MCF 10A (cell line): ENCODE measurements around the gene KIF5A. TPM values are rescaled to one million over a fixed set of nuclear protein-coding genes. Genes with fewer than 3 reads are reported as not detected.
A peak's percentile ranks its signal among the peaks of the same experiment; 100 is the strongest.
"Not testable (repeated sequence)": the region's sequence is repeated elsewhere in the genome, so short reads cannot be mapped to it uniquely, and the experiment has no call there.

ENCODE experiments used
- BruUV-seq: library from RNA; stranded (reverse); fragments of 400-500 nt; replicated peaks from 2 replicates; lab custom pipeline; 2021; lab: Mats Ljungman, UMichigan
- CTCF ChIA-PET: fragments of 300-600 bp; sonication (Branson Sonifier 250); formaldehyde crosslinking; extraction: SDS; loops from one replicate; lab custom pipeline; 2021; ENCODE audit warnings: antibody characterized with exemption, inconsistent platforms; lab: Yijun Ruan, JAX
- POLR2A ChIA-PET: fragments of 300-600, 350-650 bp; sonication (Branson Sonifier 250); formaldehyde crosslinking; extraction: SDS; loops from one replicate; lab custom pipeline; 2020; ENCODE audit warnings: antibody characterized with exemption, inconsistent platforms; lab: Yijun Ruan, JAX
- DNase-seq: peaks from one replicate; pipeline ENCODE4 v3.0.0-alpha.2; 2018; ENCODE audit not compliant: unreplicated experiment
- H3K27ac Mint-ChIP-seq: one replicate; pipeline ENCODE4 v1.8.0; 2022; ENCODE audit warnings: mild to moderate bottlenecking, low read depth, mixed read lengths; ENCODE audit not compliant: unreplicated experiment
- H3K27me3 Mint-ChIP-seq: one replicate; pipeline ENCODE4 v1.8.0; 2022; ENCODE audit warnings: mixed read lengths; ENCODE audit not compliant: insufficient read depth, unreplicated experiment
- H3K36me3 Mint-ChIP-seq: one replicate; pipeline ENCODE4 v1.8.0; 2022; ENCODE audit warnings: mild to moderate bottlenecking, moderate library complexity, mixed read lengths; ENCODE audit not compliant: insufficient read depth, unreplicated experiment
- H3K4me1 Mint-ChIP-seq: one replicate; pipeline ENCODE4 v1.8.0; 2022; ENCODE audit warnings: mixed read lengths; ENCODE audit not compliant: insufficient read depth, unreplicated experiment
- H3K4me3 Mint-ChIP-seq: one replicate; pipeline ENCODE4 v1.8.0; 2022; ENCODE audit warnings: mild to moderate bottlenecking, moderate library complexity, mixed read lengths; ENCODE audit not compliant: unreplicated experiment
- H3K9me3 Mint-ChIP-seq: one replicate; pipeline ENCODE4 v1.8.0; 2022; ENCODE audit warnings: mixed read lengths; ENCODE audit not compliant: unreplicated experiment
- CTCF ChIP-seq: fragments of 200-600 bp; IDR thresholded peaks from one replicate; pipeline ENCODE4 v1.8.0; 2022; ENCODE audit warnings: antibody characterized with exemption, mild to moderate bottlenecking; ENCODE audit not compliant: unreplicated experiment
- intact Hi-C: fragments of 100-400 bp; cut with micrococcal nuclease; formaldehyde crosslinking; loops from 2 replicates; pipeline ENCODE4 v1.14.1; 2022
- total RNA-seq: library from RNA; stranded (reverse); gene quantifications from 2 replicates; pipeline ENCODE4 v1.2.3, GENCODE V29; 2022

Gene KIF5A
- total RNA-seq, 1 experiment from 2014 or later, result 0.56 TPM

GRCh38 chr12:57554453-57554852 is 4.6 kb downstream of the KIF5A start:
- Mint-ChIP-seq H3K27me3 (peaks cover 9% of the 10 kb centered on the region), H3K36me3 (no peaks in the 10 kb centered on the region), H3K9me3 (no peaks in the 10 kb centered on the region), H3K27ac (no peak overlapping the region), H3K4me1 (peaks cover 2% of the 10 kb centered on the region), H3K4me3 (no peak overlapping the region)
- ChIA-PET CTCF (interaction anchor here (1.1 to 2.5 kb wide), 4 partner anchors 9 to 79 kb away, joined by 3 to 14 read pairs (median 4); partner anchors contain the start of gene B4GALNT1), POLR2A (interaction anchor here (1.0 kb wide), 1 partner anchor 34 kb away, joined by 4 read pairs; the partner anchor contains the start of gene DDIT3)
- no peak for DNase-seq
- intact Hi-C loops, result no loop called here
- BruUV-seq, result no TSS peak
- no peak for TF ChIP-seq CTCF

GRCh38 chr12:57554897-57555296 is 5.1 kb downstream of the KIF5A start:
- no peaks in the 10 kb centered on the region for H3K4me1 Mint-ChIP-seq
- H3K27me3 Mint-ChIP-seq, result peaks cover 9% of the 10 kb centered on the region
- no peak overlapping the region for H3K27ac Mint-ChIP-seq
- intact Hi-C loops, result no loop called here
- no peaks in the 10 kb centered on the region for H3K36me3 Mint-ChIP-seq
- no TSS peak for BruUV-seq
- ChIA-PET CTCF (interaction anchor here (1.1 to 2.5 kb wide), 4 partner anchors 9 to 78 kb away, joined by 3 to 14 read pairs (median 4); partner anchors contain the start of gene B4GALNT1), POLR2A (interaction anchor here (1.0 kb wide), 1 partner anchor 35 kb away, joined by 4 read pairs; the partner anchor contains the start of gene DDIT3)
- H3K9me3 Mint-ChIP-seq, result no peaks in the 10 kb centered on the region
- no peak for TF ChIP-seq CTCF
- H3K4me3 Mint-ChIP-seq, result no peak overlapping the region
- no peak for DNase-seq

DNA sequence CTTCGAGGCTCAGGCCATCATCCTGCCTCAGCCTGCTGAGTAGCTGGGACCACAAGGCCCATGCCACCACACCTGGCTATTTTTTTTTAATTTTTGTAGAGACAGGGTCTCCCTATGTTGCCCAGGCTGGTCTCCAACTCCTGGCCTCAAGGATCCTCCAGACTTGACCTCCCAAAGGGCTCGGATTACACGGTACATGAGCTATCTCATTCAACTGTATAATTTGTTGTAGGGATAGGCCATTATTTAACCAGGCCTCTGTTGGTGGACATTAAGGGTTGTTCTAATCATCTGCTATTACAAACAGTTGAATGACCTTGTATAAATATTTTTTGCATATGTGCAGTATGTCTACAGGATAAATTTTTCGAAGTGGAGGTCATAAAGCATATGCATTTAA is 9.0 kb downstream of the KIF5A start:
- TF ChIP-seq CTCF, result no peak
- ChIA-PET POLR2A (interaction anchor here (1.4 kb wide), 1 partner anchor 186 kb away, joined by 4 read pairs; the partner anchor contains the start of gene TSPAN31), CTCF (interaction anchor here (0.6 kb wide), 1 partner anchor 177 kb away, joined by 4 read pairs; no protein-coding TSS in a partner anchor)
- H3K4me3 Mint-ChIP-seq, result no peak overlapping the region
- intact Hi-C loops, result no loop called here
- no peak for DNase-seq
- H3K4me1 Mint-ChIP-seq, result no peaks in the 10 kb centered on the region
- peaks cover 19% of the 10 kb centered on the region for H3K27me3 Mint-ChIP-seq
- no peaks in the 10 kb centered on the region for H3K36me3 Mint-ChIP-seq
- no TSS peak for BruUV-seq
- no peak overlapping the region for H3K27ac Mint-ChIP-seq
- H3K9me3 Mint-ChIP-seq, result no peaks in the 10 kb centered on the region

- no TSS peak for BruUV-seq
- no peak overlapping the region for H3K4me3 Mint-ChIP-seq
- intact Hi-C loops, result no loop called here
- CTCF ChIA-PET, result interaction anchor here (0.6 kb wide), 1 partner anchor 336 kb away, joined by 3 read pairs; no protein-coding TSS in a partner anchor
- H3K36me3 Mint-ChIP-seq, result no peaks in the 10 kb centered on the region
- no peak overlapping the region for H3K27ac Mint-ChIP-seq
- DNase-seq, result no peak
- TF ChIP-seq CTCF, result no peak
- H3K27me3 Mint-ChIP-seq, result peaks cover 31% of the 10 kb centered on the region
- H3K4me1 Mint-ChIP-seq, result no peaks in the 10 kb centered on the region
- H3K9me3 Mint-ChIP-seq, result no peaks in the 10 kb centered on the region
- POLR2A ChIA-PET, result no interaction called here
These were observed 10.7 kb downstream of the KIF5A start for GRCh38 chr12:57560516-57560915.

GRCh38 chr12:57561117-57561516 is 11.3 kb downstream of the KIF5A start:
- intact Hi-C loops, result not testable (repeated sequence)

More at GRCh38 chr12:57561117-57561516, 11.3 kb downstream of the KIF5A start:
- DNase-seq, result peak; percentile 27
- CTCF ChIA-PET, result interaction anchor here (0.6 kb wide), 1 partner anchor 336 kb away, joined by 3 read pairs; no protein-coding TSS in a partner anchor
- H3K4me3 Mint-ChIP-seq, H3K4me1 Mint-ChIP-seq, H3K27ac Mint-ChIP-seq, BruUV-seq, H3K36me3 Mint-ChIP-seq, POLR2A ChIA-PET, H3K9me3 Mint-ChIP-seq: not testable (repeated sequence)
- peaks cover 31% of the 10 kb centered on the region for H3K27me3 Mint-ChIP-seq
